Activated CD8-positive, alpha-beta memory T cell treated with anti-CD3 and anti-CD28 coated beads for 1 hour (primary cell): ENCODE measurements around the gene RIPPLY1.

Experiments
- DNase-seq, 2 donors: peaks; one replicate each; pipeline ENCODE4 v3.0.0-alpha.2; 2020; ENCODE audit warnings: low read depth in 1 of 2; ENCODE audit errors: extremely low read depth in 1 of 2

RIPPLY1 gene, protein sequence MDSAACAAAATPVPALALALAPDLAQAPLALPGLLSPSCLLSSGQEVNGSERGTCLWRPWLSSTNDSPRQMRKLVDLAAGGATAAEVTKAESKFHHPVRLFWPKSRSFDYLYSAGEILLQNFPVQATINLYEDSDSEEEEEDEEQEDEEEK

DNA sequence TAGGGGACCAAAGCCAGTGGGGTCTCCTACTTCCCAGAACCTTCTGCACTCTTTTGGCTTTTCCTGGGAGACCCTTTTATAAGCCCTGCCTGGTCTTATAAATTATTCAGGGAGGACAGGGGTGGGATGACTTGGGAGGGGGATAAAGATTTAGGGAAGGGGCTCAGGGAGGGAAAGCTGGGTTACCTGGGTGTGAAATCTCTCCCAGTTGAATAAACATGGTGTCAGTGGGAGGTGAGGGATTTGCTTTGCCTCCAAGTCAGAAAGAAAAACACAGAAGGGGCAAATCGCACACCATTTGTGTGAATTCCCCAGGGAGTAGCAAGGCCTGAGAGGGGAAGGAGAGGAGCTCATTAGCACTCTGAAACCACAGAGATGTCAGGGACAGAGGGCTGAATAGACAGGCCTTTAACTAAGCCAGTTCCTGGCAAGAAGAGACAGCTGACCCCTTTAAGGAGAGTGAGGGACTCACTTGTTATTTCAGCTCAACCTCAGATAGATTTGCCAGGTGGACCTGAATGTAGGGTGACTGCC is at the start of gene RIPPLY1:
Gene RIPPLY1 (minus strand): TSS at position 51 of the 534 bp plus-strand sequence. CDS start 54 bp downstream, outside the sequence.
- no peak for DNase-seq

DNA sequence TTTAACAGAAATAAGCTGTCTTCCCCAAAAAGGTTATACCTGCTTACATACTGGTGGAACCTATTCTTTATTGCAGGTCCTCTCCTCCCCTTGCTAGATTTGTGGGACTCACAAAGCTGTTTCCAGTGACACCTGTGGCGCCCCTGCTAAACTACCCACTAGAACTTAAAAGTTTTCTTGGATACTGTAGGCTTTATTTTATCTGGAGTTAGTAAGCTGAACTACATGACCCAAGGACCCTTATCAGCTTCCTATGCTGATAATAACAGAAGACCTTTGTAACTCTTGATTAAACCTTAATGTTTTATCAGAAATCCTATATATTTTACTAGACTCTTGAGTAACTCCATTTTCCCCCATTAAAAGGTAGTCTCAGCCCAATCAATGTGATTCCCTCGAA is 49.4 kb upstream of the RIPPLY1 start:
- DNase-seq: no peak

DNA sequence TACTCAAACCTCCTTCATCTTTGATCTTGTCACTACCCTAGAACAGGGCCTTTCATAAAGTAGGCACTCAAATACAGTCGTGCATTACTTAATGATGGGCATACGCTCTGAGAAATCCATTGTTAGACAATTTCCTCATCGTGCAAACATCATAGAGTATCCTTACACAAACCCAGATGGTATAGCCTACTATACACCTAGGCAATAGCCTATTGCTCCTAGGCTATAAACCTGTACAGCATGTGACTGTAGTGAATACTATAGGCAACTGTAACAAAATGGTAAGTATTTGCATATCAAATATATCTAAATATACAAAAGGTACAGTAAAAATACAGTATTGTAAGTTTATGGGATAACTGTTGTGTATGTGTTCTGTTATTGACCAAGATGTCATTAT is 48.9 kb upstream of the RIPPLY1 start:
- DNase-seq: no peak

DNA sequence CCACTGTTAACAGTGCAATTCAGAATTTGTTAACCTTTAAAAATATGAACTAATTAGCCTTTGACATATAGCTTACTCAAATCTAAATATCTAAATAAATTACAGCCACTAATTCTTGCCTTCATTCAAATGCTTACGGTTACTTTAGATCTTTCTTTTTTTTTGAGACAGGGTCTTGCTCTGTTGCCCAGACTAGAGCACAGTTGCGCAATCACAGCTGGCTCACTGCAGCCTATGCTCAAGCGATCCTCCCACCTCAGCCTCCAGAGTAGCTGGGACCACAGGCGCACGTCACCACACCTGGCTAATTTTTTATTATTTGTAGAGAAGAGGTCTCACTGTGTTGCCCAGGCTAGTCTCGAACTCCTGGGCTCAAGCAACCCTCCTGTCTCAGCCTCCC is 48.1 kb upstream of the RIPPLY1 start:
- no peak for DNase-seq

DNA sequence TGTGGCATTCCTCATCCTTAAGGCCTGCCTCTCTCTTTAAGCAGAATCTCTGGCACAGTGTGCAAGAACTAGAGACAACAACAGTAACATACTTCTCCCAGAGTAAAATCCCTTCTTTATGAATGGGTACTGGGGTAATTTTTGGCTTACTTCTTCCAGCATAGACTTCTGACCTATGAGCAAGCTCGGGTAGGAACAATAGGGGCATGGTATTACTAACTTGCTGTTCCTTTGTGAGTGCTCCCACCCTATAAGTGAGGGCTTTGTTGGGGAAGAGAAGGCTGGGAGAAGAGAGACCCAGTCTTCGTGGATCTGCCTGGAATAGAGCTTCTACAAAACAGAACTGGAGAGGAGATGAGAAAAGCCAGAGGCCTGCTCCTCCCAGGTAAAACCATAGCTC is 47.2 kb upstream of the RIPPLY1 start:
- DNase-seq: no peak

DNA sequence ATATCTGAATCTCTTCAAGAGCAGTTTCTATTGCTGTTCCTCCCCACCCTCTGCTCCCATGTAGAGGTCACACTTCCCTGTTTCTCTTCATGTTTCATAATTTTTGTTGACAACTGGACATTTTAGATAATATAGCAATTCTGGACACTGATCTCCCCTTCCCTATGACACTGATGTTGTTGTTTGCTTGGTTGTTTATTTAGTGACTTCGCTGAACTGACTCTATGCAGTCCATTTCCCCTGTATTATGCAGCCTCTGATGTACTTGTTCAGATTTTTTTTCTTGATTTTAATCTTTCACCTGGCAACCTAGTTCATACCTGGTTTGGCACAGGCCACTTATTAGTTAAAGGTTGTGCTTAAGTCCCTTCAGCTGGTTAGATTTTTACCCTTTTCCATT is 46.2 kb upstream of the RIPPLY1 start:
- DNase-seq: no peak

DNA sequence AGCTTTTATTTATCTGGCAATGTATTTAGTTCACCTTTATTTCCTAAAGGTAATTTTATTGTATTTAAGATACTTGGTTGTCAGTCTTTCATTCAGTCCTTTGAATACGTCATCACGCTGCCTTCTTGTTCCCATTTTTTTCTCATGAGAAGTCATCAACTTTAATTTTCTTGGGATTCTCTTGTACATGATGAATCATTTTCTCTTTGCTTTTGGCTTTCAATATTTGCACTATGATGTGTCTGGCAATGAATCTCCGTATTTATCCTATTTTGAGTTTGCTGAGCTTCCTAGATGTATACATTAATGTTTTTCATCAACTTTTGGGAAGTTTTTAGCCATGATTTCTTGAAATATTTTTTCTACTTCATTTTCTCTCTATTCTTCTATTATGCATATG is 45.5 kb upstream of the RIPPLY1 start:
- no peak for DNase-seq

DNA sequence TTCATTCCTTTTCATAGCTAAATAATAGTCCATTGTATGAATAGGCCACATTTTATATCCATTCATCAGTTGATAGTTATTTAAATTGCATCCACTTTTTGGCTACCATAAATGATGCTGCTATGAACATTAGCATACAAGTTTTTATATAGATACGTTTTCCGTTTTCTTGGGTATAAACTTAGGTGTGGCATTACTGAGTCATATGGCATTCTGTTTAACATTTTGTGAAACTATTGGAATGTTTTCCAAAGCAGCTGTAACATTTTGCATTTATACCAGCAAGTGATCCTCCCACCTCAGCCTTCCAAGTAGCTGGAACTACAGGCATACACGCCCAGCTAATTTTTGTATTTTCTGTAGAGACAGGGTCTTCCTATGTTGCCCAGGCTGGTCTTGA is 43.3 kb upstream of the RIPPLY1 start:
- DNase-seq: no peak

DNA sequence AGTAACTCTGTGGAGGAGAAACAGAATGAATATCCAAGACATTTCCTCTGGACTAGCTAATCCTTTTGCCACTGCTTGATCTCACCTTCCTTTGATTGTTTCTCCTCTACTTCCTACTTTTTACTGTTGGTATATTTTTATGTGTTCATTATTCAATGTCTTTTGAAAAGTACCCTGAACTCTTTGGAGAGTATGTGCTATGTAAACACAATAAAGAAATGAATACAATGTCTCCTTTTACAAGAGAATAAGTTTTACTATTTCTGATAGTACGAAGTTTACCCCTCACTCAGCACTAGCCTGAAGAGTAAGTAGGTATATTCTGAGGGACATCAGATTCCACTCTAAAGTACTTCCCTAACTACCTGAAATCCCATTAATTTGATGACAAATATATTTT is 36.9 kb upstream of the RIPPLY1 start:
- DNase-seq: no peak

DNA sequence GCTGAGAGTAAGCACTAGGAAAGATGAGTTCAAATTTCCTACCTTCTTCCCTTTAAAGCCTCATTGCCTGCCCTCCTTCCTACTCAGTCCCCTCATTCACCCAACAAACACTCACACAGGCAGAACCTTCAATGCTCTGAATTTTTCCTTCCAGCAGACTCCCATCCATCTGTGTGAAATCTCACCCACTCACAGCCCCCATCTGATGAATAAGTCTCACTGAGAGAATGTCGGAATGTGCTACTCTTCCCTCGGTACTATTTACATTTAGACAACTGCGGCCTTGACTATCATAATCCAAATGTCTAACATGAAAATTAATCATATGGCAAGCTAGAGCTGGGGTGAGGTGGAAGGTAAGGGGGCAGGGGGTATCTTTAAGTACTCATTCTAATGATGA is 36.4 kb upstream of the RIPPLY1 start:
- no peak for DNase-seq

DNA sequence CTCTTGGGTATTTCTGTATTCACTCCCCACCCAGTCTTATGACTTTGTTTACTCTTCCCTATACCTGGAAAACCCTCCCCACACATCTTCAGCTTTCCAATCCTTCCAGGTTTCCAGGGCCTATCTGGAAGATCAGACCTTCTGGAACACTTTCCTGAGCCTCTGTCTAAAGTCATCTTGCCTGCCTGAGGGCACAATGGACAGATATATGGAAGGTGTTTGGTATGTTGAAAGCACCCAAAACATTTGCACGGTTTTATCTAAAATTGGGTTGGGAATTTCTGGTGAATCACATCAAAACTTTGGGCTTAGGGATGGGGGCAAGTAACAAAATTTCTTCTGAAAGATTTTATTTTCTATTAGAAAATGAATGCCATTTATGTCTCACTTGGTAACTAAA is 33.1 kb upstream of the RIPPLY1 start:
- DNase-seq: no peak

DNA sequence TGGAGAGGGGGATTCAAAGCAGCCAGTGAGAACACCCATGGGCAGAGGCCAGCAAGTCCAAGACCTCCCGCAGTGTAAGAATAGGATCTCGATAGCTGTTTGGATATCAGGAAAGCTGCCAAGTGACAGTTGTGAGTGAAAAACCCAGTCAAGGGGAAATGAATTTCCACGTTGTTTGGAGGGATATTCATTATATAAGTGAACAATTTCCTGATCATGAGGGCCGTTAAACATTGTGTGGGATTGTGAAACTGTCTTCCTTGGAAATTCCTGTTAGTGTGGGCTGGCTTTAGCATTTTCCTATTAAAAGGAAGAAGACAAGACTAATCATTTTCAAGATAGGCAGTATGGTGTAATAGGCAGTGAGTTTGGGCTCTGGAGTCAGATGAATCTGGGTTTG is 32.0 kb upstream of the RIPPLY1 start:
- DNase-seq: no peak

DNA sequence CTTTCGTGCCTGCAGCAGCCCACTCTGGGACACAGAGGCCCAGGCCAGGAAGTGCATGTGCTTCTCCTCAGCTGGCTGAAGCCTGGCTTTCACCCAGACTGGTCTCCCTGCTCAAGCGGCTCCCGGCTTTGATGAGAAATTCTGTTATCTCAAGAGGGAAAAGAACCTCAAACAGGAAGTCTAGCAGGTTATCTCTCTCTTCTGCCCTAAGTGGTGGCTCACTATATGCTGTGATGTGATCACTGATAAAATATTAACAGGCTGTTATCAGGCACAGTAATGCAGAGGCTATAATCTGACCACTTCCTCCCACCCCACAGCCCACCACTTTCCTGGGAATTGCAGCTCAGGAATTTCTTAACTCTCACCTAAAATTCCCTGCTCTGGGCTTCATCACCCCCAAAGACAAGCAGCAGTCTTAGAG is 30.4 kb upstream of the RIPPLY1 start:
- no peak for DNase-seq

DNA sequence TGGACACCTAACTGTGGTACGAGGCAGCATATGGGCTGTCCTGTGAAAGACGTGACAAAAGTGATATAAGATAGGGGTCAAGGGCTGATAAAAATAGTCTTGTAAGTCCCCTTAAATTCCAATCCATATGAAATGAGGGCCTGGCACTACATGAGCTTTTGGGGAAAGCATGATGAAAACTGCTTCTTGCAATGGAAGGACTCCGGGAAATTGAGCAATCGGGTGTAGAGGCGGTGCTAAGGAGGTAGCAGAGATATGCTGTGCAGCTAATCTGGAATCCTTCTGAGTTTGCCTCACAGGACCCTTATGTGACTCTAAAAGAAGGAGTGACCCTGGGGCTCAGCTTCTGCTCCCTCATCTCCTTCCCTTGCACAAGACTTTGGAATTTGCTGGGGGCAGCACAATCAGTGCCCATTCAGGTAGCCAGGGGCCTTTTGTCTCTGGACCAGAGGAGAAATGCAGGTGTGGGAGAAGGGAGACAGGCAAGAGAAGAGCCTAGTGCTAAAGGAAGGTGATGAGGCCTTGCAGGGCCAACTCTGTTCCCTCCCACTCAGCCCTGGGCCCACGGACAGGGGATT is 29.9 kb upstream of the RIPPLY1 start:
- no peak for DNase-seq

DNA sequence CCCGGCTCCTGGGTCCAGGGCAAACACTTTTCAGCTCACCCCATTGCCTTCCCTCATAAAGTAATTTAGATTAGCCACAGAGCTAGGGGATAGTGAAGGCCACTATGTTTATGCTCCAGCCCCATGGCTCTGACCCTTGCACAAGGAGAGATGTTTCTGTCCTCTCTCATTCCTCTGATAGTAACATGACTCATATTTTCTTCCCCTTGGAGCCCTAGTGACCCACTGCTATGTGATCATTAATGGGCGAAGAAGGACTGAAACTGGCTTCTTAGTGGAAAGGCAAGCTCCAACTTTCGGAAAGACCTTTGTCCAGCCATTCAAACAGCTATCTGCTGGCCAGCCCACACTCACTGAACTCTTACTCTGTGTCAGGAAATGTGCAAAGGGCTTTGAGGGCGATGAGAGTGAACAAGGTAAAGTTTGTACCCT is 29.4 kb upstream of the RIPPLY1 start:
- DNase-seq: no peak

DNA sequence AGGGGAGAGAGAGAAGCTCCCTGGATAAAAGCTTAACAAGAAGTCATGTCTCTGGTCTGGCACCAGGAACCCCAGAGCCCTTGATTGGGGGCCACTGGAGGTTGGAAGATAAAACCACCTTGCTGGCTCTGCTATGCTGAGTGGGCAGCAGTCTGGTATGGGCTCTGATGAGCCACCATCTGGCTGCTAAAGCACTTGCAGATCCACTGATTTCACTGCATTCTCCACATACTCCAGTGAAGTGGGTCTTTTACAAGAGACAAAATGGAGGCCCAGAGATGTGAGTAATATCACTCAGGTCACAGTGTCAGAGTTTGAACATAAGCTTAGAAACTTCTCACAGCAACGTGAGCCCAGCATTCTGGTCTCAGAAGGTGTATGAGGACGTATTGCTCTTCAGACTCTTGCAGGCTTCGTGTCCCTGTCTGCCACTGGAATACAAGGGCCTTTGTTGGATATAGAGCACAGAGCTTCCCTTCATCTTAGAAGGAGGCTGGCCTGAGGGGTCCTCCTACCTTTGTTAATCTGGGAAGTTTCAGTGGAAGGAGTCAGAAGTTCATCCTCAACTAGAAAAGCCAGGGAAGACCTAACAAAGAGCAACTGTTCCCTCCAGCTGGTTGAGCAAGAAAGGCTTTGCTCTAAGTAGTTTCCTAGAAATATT is 28.8 kb upstream of the RIPPLY1 start:
- no peak for DNase-seq

DNA sequence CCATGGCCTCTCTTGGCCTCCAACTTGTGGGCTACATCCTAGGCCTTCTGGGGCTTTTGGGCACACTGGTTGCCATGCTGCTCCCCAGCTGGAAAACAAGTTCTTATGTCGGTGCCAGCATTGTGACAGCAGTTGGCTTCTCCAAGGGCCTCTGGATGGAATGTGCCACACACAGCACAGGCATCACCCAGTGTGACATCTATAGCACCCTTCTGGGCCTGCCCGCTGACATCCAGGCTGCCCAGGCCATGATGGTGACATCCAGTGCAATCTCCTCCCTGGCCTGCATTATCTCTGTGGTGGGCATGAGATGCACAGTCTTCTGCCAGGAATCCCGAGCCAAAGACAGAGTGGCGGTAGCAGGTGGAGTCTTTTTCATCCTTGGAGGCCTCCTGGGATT is 25.1 kb upstream of the RIPPLY1 start:
- no peak for DNase-seq

DNA sequence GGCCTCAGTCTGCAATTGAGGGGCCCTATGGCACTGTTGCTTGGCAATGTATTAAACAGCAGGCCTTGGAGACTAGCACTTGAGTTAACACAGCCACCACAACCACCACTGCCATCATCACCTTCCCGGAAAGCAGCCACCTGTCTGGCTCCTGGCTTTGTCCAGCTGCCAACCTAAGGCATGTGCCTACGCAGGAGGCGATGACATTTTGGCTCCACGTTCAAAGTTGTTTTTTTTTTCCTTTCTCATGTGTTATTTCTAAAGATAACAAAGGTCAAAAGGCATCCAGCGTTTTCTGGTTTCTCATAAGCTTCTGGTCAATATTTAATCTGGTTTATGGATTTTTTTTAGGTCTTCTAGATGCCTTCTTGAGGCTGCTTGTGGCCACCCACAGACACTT is 24.6 kb upstream of the RIPPLY1 start:
- DNase-seq: no peak

DNA sequence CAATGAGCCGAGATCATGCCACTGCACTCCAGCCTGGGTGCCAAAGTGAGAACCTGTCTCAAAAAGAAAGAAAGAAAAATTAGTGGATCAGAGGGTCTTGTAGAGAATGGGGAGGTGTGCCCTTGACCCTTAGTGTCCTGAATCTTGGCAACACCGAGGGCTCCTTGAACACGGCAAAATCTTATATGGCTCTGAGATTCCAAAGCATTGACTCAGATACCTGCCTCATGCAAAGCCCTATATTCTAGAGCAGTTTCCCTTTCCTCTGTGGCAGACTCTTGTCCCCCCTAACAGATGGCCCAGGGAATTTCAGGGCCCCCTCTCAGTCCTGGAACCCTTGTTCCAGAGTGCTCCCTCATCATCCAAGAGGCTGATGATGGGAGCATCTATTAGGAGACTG is 23.9 kb upstream of the RIPPLY1 start:
- DNase-seq: no peak

DNA sequence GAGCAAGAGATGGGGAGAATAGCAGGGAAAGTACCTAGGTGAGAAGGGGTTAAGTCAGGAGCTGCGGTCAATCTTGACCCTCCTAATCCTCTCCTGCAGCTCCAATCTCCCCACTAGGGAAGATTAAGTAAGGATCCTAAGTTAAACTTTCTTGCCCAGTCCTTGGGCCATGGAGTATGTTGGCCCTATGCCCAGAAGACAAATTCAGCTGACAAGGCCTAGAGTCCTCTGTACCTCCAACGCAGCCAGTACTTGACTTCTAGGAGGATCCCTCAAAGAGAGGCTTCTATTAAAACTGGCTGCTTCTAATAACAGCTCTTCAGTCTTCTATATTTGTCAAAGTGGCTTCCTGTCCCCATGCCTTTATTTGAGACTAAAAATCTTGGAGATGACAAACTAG is 18.5 kb upstream of the RIPPLY1 start:
- no peak for DNase-seq

DNA sequence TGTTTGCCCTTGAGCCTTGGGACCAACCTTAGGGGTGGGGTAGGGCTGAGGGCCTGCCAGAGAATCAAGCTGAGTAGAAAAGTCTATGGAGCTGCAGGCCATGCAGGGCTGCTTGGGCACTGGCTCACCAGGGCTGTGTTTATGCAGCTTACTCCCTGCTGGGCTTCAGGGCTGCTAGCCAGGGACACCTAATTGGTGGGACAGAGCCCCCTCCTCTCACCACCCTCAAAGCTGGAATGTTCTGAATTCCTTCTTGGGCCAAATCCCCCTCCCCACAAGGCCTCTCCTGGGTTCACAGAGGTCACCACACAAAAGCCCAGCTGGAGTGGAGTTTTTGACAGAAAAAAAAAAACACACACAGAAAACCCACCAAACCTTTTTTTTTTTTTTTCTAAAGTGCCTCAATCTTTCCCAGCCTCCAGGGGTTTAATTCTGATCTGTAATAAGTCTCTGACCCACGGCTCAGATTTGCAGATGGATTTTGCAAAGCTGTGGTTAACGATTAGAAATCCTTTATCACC is 16.9 kb upstream of the RIPPLY1 start, which contains the start of gene CLDN2:
Gene CLDN2 (plus strand): TSS at position 471 of the 521 bp plus-strand sequence. CDS start 7,827 bp downstream, outside the sequence.
- no peak for DNase-seq
